K562 (cell line): ENCODE measurements around the gene GPR55. TPM values are rescaled to one million over a fixed set of nuclear protein-coding genes. Genes with fewer than 3 reads are reported as not detected.

Experiments used
- ATAC-seq: fragments of 200-7000 bp; cut with Tn5 transposase; 3 replicates; pipeline ENCODE4 v1.9.1; 2020; ENCODE audit warnings: moderate library complexity
- BruUV-seq: library from RNA; stranded (reverse); fragments of 400-500 nt; replicated peaks from 2 replicates; lab custom pipeline; 2021; lab: Mats Ljungman, UMichigan
- CTCF ChIA-PET: fragments of 300-600 bp; formaldehyde crosslinking; extraction: SDS; loops from one replicate; lab custom pipeline; 2021; ENCODE audit warnings: low intra/inter-chr PET ratio; lab: Yijun Ruan, JAX
- POLR2A ChIA-PET: fragments of 300-600, 350-650 bp; sonication (Branson Sonifier 250); formaldehyde crosslinking; extraction: SDS; loops from one replicate; lab custom pipeline; 2021; ENCODE audit warnings: antibody characterized with exemption, inconsistent platforms; lab: Yijun Ruan, JAX
- DNase-seq, 4 experiments: peaks; one replicate each; pipeline versions ENCODE4 v3.0.0 to v3.0.0-alpha.2; 2011 to 2018; ENCODE audit warnings: low spot score in 3 of 4, mixed read lengths in 3 of 4; ENCODE audit errors: extremely low read depth in 1 of 4
- FAIRE-seq: peaks from 2 replicates; lab custom pipeline; 2011; peaks lifted over from hg19 to GRCh38; lab: Jason Lieb, UNC
- H2AFZ ChIP-seq: 2 replicates; pipeline ENCODE4 v1.6.0; 2011; ENCODE audit warnings: low read depth, low read length, control low read depth, inconsistent platforms
- H3K27ac ChIP-seq: fragments of 200-600 bp; 3 replicates; pipeline ENCODE4 v1.8.0; 2011; ENCODE audit warnings: low read depth, mild to moderate bottlenecking, control low read depth, inconsistent platforms, low read length, moderate library complexity, mixed read lengths; ENCODE audit errors: extremely low read depth
- H3K27me3 ChIP-seq, 2 experiments: fragments of 300-600 bp in 1 of 2; 2 replicates in 1 of 2; 3 replicates in 1 of 2; pipeline versions ENCODE4 v1.6.0 to v1.8.0; 2011; ENCODE audit warnings: inconsistent platforms in 2 of 2, low read length in 2 of 2, mild to moderate bottlenecking in 1 of 2, mixed read lengths in 1 of 2, moderate library complexity in 1 of 2; ENCODE audit not compliant: control insufficient read depth in 2 of 2, insufficient read depth in 2 of 2
- H3K36me3 ChIP-seq: fragments of 300-600 bp; 3 replicates; pipeline ENCODE4 v1.8.0; 2011; ENCODE audit warnings: mild to moderate bottlenecking, low read length, inconsistent platforms; ENCODE audit not compliant: control insufficient read depth, insufficient read depth
- H3K4me1 ChIP-seq, 2 experiments: fragments of 200-600 bp in 1 of 2; replicated peaks in 1 of 2; 2 replicates in 1 of 2; 3 replicates in 1 of 2; pipeline versions ENCODE4 v1.5.1 to v1.8.0; 2011; ENCODE audit warnings: inconsistent platforms in 2 of 2, low read length in 2 of 2, mild to moderate bottlenecking in 1 of 2, mixed read lengths in 1 of 2, moderate library complexity in 1 of 2; ENCODE audit not compliant: control insufficient read depth in 2 of 2, insufficient read depth in 2 of 2
- H3K4me2 ChIP-seq: 2 replicates; pipeline ENCODE4 v1.6.1; 2011; ENCODE audit warnings: low read length, control low read depth, inconsistent platforms, mixed read lengths; ENCODE audit not compliant: insufficient read depth
- H3K4me3 ChIP-seq: fragments of 200-600 bp; sonication (generic), shearing (Covaris generic); 2 replicates; pipeline ENCODE4 v1.5.1; 2016; ENCODE audit warnings: control low read depth, inconsistent platforms
- H3K79me2 ChIP-seq: fragments of 200-600 bp; 3 replicates; pipeline ENCODE4 v1.8.0; 2011; ENCODE audit warnings: low read length, inconsistent platforms; ENCODE audit not compliant: control insufficient read depth, insufficient read depth
- H3K9ac ChIP-seq, 2 experiments: 2 replicates each; pipeline versions ENCODE4 v1.6.0 to v1.6.1; 2011; ENCODE audit warnings: low read depth in 2 of 2, low read length in 2 of 2, control low read depth in 1 of 2, inconsistent platforms in 1 of 2, mild to moderate bottlenecking in 1 of 2, mixed read lengths in 1 of 2; ENCODE audit not compliant: insufficient read depth in 1 of 2
- H3K9me1 ChIP-seq: one replicate; pipeline ENCODE4 v1.6.0; 2011; ENCODE audit warnings: inconsistent platforms, mild to moderate bottlenecking, low read length, moderate library complexity; ENCODE audit not compliant: control insufficient read depth, insufficient read depth
- H3K9me3 ChIP-seq: replicated peaks from 2 replicates; pipeline ENCODE4 v1.5.1; 2011; ENCODE audit warnings: low read depth, low read length, inconsistent platforms; ENCODE audit not compliant: control insufficient read depth, insufficient read depth
- H4K20me1 ChIP-seq: replicated peaks from 2 replicates; pipeline ENCODE4 v1.6.1; 2011; ENCODE audit warnings: low read length, inconsistent platforms, mixed read lengths; ENCODE audit not compliant: control insufficient read depth, insufficient read depth
- BACH1 ChIP-seq: fragments of 200-800 bp; sonication (Bioruptor generic); IDR thresholded peaks from 2 replicates; pipeline ENCODE4 v1.6.1; 2016; ENCODE audit warnings: missing genetic modification characterization, missing compliant biosample characterization
- DPF2 ChIP-seq: fragments of 450-650 bp; IDR thresholded peaks from 2 replicates; pipeline ENCODE4 v1.6.1; 2016
- EZH2 ChIP-seq: IDR thresholded peaks from 2 replicates; pipeline ENCODE4 v1.6.1; 2012; ENCODE audit warnings: low read depth, mild to moderate bottlenecking, inconsistent platforms, low read length, borderline replicate concordance
- PRDM10 ChIP-seq: fragments of 450-650 bp; IDR thresholded peaks from 2 replicates; pipeline ENCODE4 v1.6.1; 2018; ENCODE audit not compliant: partially characterized antibody
- RBM34 ChIP-seq: fragments of 200-400 bp; formaldehyde crosslinking; IDR thresholded peaks from 2 replicates; pipeline ENCODE4 v1.6.1; 2018; ENCODE audit warnings: low read length, borderline replicate concordance; ENCODE audit not compliant: insufficient read depth
- SPI1 ChIP-seq: IDR thresholded peaks from 2 replicates; pipeline ENCODE4 v1.6.1; 2011; ENCODE audit warnings: low read depth, low read length, control low read depth, borderline replicate concordance
- ZNF512 ChIP-seq: IDR thresholded peaks from 2 replicates; pipeline ENCODE4 v1.6.1; 2016; ENCODE audit warnings: missing genetic modification characterization, missing compliant biosample characterization
- WGBS: fragments of 100-300 bp; shearing (Covaris generic); methylation state at CpG from one replicate; pipeline ENCODE4 v1.1.6; 2016; ENCODE audit warnings: low coverage, mixed read lengths; ENCODE audit not compliant: insufficient coverage; ENCODE audit errors: missing lambda C conversion rate; 5-methylcytosine and 5-hydroxymethylcytosine counted together
- in situ Hi-C: fragments of 300-500 bp; cut with MboI; formaldehyde crosslinking; loops from 4 replicates; pipeline ENCODE4 v1.15.0; 2018; ENCODE audit warnings: inconsistent platforms, mixed read lengths
- intact Hi-C: fragments of 100-400 bp; cut with micrococcal nuclease; formaldehyde crosslinking; loops from 2 replicates; pipeline ENCODE4 v1.14.2; 2022
- polyA plus RNA-seq, 8 experiments: library from polyadenylated mRNA; depleted of rRNA in 4 of 8; stranded (reverse) in 5 of 8; unstranded in 3 of 8; fragments of >200 nt; fragmentation: Nextera tagmentation in 2 of 8; fragmentation: Illumina TruSeq in 1 of 8; extraction: Ambion mirVana in 2 of 8; extraction: Trizol in 1 of 8; gene quantifications; 2 replicates each; pipeline versions ENCODE4 v1.2.1 to v1.2.3, GENCODE V29; 2011 to 2014; ENCODE audit warnings: inconsistent platforms in 1 of 8, missing spikeins in 1 of 8
- total RNA-seq, 7 experiments: library from RNA; depleted of rRNA in 6 of 7; stranded (reverse); fragments of >200 nt in 6 of 7; fragmentation: Illumina TruSeq in 2 of 7; extraction: Trizol in 2 of 7; gene quantifications; 2 replicates each; pipeline versions ENCODE4 v1.2.1 to v1.2.3, GENCODE V29; 2011 to 2021; ENCODE audit warnings: low replicate concordance in 1 of 7
- TF ChIP-seq, protein P1 (sequence below): sonication (generic); formaldehyde crosslinking; IDR thresholded peaks from 2 replicates; pipeline ENCODE4 v1.8.1; 2022; ENCODE audit warnings: missing genetic modification reagents
- TF ChIP-seq, protein P2 (sequence below): sonication (generic); formaldehyde crosslinking; IDR thresholded peaks from 2 replicates; pipeline ENCODE4 v1.8.0; 2022; ENCODE audit warnings: mild to moderate bottlenecking, missing genetic modification reagents

GPR55 gene
- total and polyA plus RNA-seq, 9 of the 15 experiments (the other 6 are each of a cell fraction or from before 2014, with no cell fraction given) = 0.11 to 0.49 (median 0.27) TPM

DNA sequence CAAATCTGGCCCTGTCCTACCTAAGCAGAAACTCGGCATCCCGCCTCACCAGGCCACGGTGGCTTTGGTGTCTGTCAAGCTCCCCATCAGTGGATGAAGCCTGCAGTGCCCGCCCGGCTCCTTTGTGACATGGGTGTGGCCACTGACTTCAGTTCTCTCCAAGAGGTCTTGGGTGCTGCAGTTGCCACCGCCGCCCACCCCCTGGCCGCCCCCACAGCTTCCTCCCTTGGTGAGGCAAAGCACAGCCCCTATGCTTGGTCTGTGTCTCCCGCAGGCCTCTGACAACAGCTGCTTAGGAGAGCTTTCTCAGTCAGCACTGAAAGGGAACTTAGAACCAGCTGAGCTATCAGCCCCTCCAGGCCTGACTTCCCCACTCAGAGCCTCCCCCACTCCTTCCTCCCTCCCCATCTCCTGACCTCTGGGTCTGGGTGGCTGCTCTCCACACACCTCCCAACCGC, 22.9 kb upstream of the GPR55 start (continued):
- no peak for TF ChIP-seq PRDM10

- H3K27me3 ChIP-seq = peaks cover 4 to 19% of the 10 kb centered on the region in 2 experiments; a peak in 4 of 5 replicates
- in situ Hi-C loops = no loop called here
- ChIA-PET POLR2A (no interaction called here), CTCF (no interaction called here)
- no peak overlapping the region for H2AFZ ChIP-seq
- FAIRE-seq (no peak), DNase-seq (no peak), ATAC-seq (no peak)
- 4% methylated on average over 3 of the region's 3 CpGs for WGBS
- no peak overlapping the region for H3K4me2 ChIP-seq
- no peaks in the 10 kb centered on the region; a peak in 2 of 5 replicates for H3K4me1 ChIP-seq
- no TSS peak for BruUV-seq
- no peak overlapping the region for H3K4me3 ChIP-seq
- H4K20me1 ChIP-seq = no peaks in the 10 kb centered on the region
- intact Hi-C loops = no loop called here
- no peaks in the 10 kb centered on the region for H3K79me2 ChIP-seq
- H3K9me1 ChIP-seq = no peaks in the 10 kb centered on the region
- H3K9me3 ChIP-seq = no peaks in the 10 kb centered on the region
- H3K9ac ChIP-seq = no peak overlapping the region
- H3K36me3 ChIP-seq = no peaks in the 10 kb centered on the region
- H3K27ac ChIP-seq = no peak overlapping the region
- TF ChIP-seq ZNF512 (tag) (no peak), SPI1 (no peak), DPF2 (no peak), RBM34 (no peak), EZH2 (no peak), BACH1 (no peak)
- TF ChIP-seq, protein P1, sequence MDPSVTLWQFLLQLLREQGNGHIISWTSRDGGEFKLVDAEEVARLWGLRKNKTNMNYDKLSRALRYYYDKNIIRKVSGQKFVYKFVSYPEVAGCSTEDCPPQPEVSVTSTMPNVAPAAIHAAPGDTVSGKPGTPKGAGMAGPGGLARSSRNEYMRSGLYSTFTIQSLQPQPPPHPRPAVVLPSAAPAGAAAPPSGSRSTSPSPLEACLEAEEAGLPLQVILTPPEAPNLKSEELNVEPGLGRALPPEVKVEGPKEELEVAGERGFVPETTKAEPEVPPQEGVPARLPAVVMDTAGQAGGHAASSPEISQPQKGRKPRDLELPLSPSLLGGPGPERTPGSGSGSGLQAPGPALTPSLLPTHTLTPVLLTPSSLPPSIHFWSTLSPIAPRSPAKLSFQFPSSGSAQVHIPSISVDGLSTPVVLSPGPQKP (CRISPR knock-in tag) = no peak
- TF ChIP-seq, protein P2, sequence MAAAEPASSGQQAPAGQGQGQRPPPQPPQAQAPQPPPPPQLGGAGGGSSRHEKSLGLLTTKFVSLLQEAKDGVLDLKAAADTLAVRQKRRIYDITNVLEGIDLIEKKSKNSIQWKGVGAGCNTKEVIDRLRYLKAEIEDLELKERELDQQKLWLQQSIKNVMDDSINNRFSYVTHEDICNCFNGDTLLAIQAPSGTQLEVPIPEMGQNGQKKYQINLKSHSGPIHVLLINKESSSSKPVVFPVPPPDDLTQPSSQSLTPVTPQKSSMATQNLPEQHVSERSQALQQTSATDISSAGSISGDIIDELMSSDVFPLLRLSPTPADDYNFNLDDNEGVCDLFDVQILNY (CRISPR knock-in tag) = no peak
Measured at GRCh38 chr2:230947235-230947576, 22.2 kb upstream of the GPR55 start.
